Motor neuron (in vitro differentiated cells): ENCODE data around the gene MLLT10. TPM values are rescaled to one million over a fixed set of nuclear protein-coding genes. Genes with fewer than 3 reads are reported as not detected.
"Not testable (repeated sequence)": the region's sequence is repeated elsewhere in the genome, so short reads cannot be mapped to it uniquely, and the experiment has no call there.

Experiments
- ATAC-seq, 8 experiments: fragments of 200-7000 bp; cut with Tn5 transposase; replicated peaks in 6 of 8; 2 replicates each; pipeline ENCODE4 v1.8.0; 2021; ENCODE audit warnings: mild to moderate bottlenecking in 8 of 8, moderate library complexity in 8 of 8
- H3K27ac ChIP-seq, 2 donors: fragments of 250-450 bp; sonication (Bioruptor Pico); 2 replicates each; pipeline ENCODE4 v1.9.0; 2021; ENCODE audit warnings: antibody characterized with exemption in 2 of 2, mild to moderate bottlenecking in 2 of 2, moderate library complexity in 1 of 2
- H3K4me1 ChIP-seq, 2 donors: fragments of 250-450 bp; sonication (Bioruptor Pico); replicated peaks in 1 of 2; 2 replicates each; pipeline ENCODE4 v1.6.1; 2021; ENCODE audit warnings: antibody characterized with exemption in 2 of 2, mild to moderate bottlenecking in 2 of 2, moderate library complexity in 1 of 2
- H3K4me3 ChIP-seq, 5 donors: fragments of 250-450 bp; sonication (Bioruptor Pico); 2 replicates each; pipeline ENCODE4 v1.9.0; 2021; ENCODE audit warnings: antibody characterized with exemption in 5 of 5, mild to moderate bottlenecking in 5 of 5, moderate library complexity in 4 of 5
- WGBS, 10 experiments: fragments of 450-650 bp; shearing (Covaris generic); methylation state at CpG; one replicate each; pipeline ENCODE4 v1.0.0; 2022; 5-methylcytosine and 5-hydroxymethylcytosine counted together
- in situ Hi-C, 9 experiments: fragments of 400-800 bp; cut with MboI; loops; one replicate each; pipeline ENCODE4 v1.15.0; 2021; ENCODE audit warnings: low sequenced_read_pairs in 9 of 9, low pct_unique_long_range_greater_than_20kb in 2 of 9; ENCODE audit not compliant: unreplicated experiment in 9 of 9
- total RNA-seq, 8 experiments: library from RNA; unstranded; fragments of 300-600 nt; gene quantifications; 2 replicates each; pipeline versions ENCODE4 v1.2.3 to v1.2.4, GENCODE V29; 2022

Gene MLLT10
- total RNA-seq, 8 experiments from 2014 or later, result 19.0 to 59.6 (median 34.1) TPM

- ATAC-seq, H3K4me3 ChIP-seq, in situ Hi-C loops, H3K27ac ChIP-seq: not testable (repeated sequence)
- peaks cover 9 to 22% of the 10 kb centered on the region in 2 donors for H3K4me1 ChIP-seq
- WGBS, 10 experiments, result 83 to 100% (median 94%) methylated on average over 2 of the region's 3 CpGs; no CpG with 5 or more reads in 6 of the 10 experiments
These were observed 183.5 kb downstream of the MLLT10 start for GRCh38 chr10:21717437-21718054.

GRCh38 chr10:21719502-21719901 lies 185.5 kb downstream of the MLLT10 start:
- H3K27ac ChIP-seq, result no peak overlapping the region
- WGBS, 10 experiments, result 33 to 100% (median 67%) methylated on average over 1 of the region's 1 CpG; no CpG with 5 or more reads in 3 of the 10 experiments
- ATAC-seq, result no peak
- no peak overlapping the region for H3K4me3 ChIP-seq
- in situ Hi-C loops, result no loop called here
- peaks cover 16 to 33% of the 10 kb centered on the region in 2 donors for H3K4me1 ChIP-seq

GRCh38 chr10:21720090-21720489 lies 186.1 kb downstream of the MLLT10 start:
- in situ Hi-C loops, result no loop called here
- ATAC-seq, result peak in 5 of 8 experiments; percentile 14 to 82 (median 73)
- Histone ChIP-seq H3K27ac (no peak overlapping the region), H3K4me3 (no peak overlapping the region), H3K4me1 (peaks cover 22 to 34% of the 10 kb centered on the region in 2 donors)
- WGBS, 10 experiments, result 22 to 100% (median 45%) methylated on average over 1 to 3 of the region's 3 CpGs

GRCh38 chr10:21721000-21721665 lies 187.1 kb downstream of the MLLT10 start:
- Histone ChIP-seq H3K27ac (no peak overlapping the region), H3K4me3 (no peak overlapping the region), H3K4me1 (peaks cover 28% of the 10 kb centered on the region in 2 donors)
- WGBS, 10 experiments, result 62 to 100% (median 91%) methylated on average over 2 to 6 of the region's 6 CpGs
- ATAC-seq, result no peak
- in situ Hi-C loops, result no loop called here

- H3K4me1 ChIP-seq, result peaks cover 34 to 37% of the 10 kb centered on the region in 2 donors
- 83 to 100% (median 100%) methylated on average over 1 to 2 of the region's 2 CpGs for WGBS, 10 experiments
- no peak for ATAC-seq
- no peak overlapping the region for H3K4me3 ChIP-seq
- in situ Hi-C loops, result no loop called here
- no peak overlapping the region for H3K27ac ChIP-seq
These were observed 188.2 kb downstream of the MLLT10 start for GRCh38 chr10:21722209-21722608.

GRCh38 chr10:21724020-21724589 lies 190.1 kb downstream of the MLLT10 start:
- in situ Hi-C loops, result no loop called here
- Histone ChIP-seq H3K4me3 (no peak overlapping the region), H3K4me1 (peaks cover 41 to 47% of the 10 kb centered on the region in 2 donors), H3K27ac (peak overlapping the region; percentile 25 to 44)
- WGBS, 10 experiments, result 24 to 87% (median 68%) methylated on average over 1 to 7 of the region's 7 CpGs
- peak in 2 of 8 experiments; percentile 5 to 16 for ATAC-seq

GRCh38 chr10:21724687-21725367 lies 190.8 kb downstream of the MLLT10 start:
- in situ Hi-C loops, result loop anchor here in 2 of 9 experiments (25.0 kb wide), 2 partner anchors 188 to 438 kb away; partner anchors contain the start of genes MLLT10 (in 1 of the 2) and SKIDA1 (in 1 of the 2)
- Histone ChIP-seq H3K4me1 (peaks cover 41 to 47% of the 10 kb centered on the region in 2 donors), H3K4me3 (no peak overlapping the region), H3K27ac (peak overlapping the region; percentile 16 to 44)
- ATAC-seq, result peak; percentile 67 to 92 (median 78)
- 0 to 26% (median 10%) methylated on average over 1 to 4 of the region's 4 CpGs; no CpG with 5 or more reads in 1 of the 10 experiments for WGBS, 10 experiments

- peak; percentile 12 to 78 (median 58) for ATAC-seq
- in situ Hi-C loops, result loop anchor here in 2 of 9 experiments (25.0 kb wide), 2 partner anchors 189 to 439 kb away; partner anchors contain the start of genes MLLT10 (in 1 of the 2) and SKIDA1 (in 1 of the 2)
- peak overlapping the region in 1 of 2 donors; percentile 26 for H3K27ac ChIP-seq
- WGBS, 10 experiments, result 8 to 58% (median 22%) methylated on average over 2 to 3 of the region's 3 CpGs; no CpG with 5 or more reads in 3 of the 10 experiments
- H3K4me1 ChIP-seq, result peaks cover 30 to 37% of the 10 kb centered on the region in 2 donors
- no peak overlapping the region for H3K4me3 ChIP-seq
These were observed 192.7 kb downstream of the MLLT10 start for GRCh38 chr10:21726601-21727225.

- 29 to 87% (median 46%) methylated on average over 1 to 13 of the region's 13 CpGs for WGBS, 10 experiments
- no peak overlapping the region for H3K4me3 ChIP-seq
- in situ Hi-C loops, result loop anchor here in 2 of 9 experiments (25.0 kb wide), 2 partner anchors 190 to 440 kb away; partner anchors contain the start of genes MLLT10 (in 1 of the 2) and SKIDA1 (in 1 of the 2)
- peaks cover 30 to 37% of the 10 kb centered on the region in 2 donors for H3K4me1 ChIP-seq
- peak in 6 of 8 experiments; percentile 19 to 80 (median 53) for ATAC-seq
- H3K27ac ChIP-seq, result peak overlapping the region; percentile 35 to 63
These were observed 193.6 kb downstream of the MLLT10 start for GRCh38 chr10:21727452-21728168.

GRCh38 chr10:21728618-21729017 lies 194.6 kb downstream of the MLLT10 start:
- Histone ChIP-seq H3K4me3 (no peak overlapping the region), H3K27ac (no peak overlapping the region), H3K4me1 (peaks cover 27 to 37% of the 10 kb centered on the region in 2 donors)
- in situ Hi-C loops, result loop anchor here in 2 of 9 experiments (25.0 kb wide), 2 partner anchors 191 to 441 kb away; partner anchors contain the start of genes MLLT10 (in 1 of the 2) and SKIDA1 (in 1 of the 2)
- no peak for ATAC-seq
- WGBS, 10 experiments, result 84 to 100% (median 95%) methylated on average over 1 to 3 of the region's 3 CpGs; no CpG with 5 or more reads in 1 of the 10 experiments

- in situ Hi-C loops, result loop anchor here in 2 of 9 experiments (25.0 kb wide), 2 partner anchors 195 to 445 kb away; partner anchors contain the start of genes MLLT10 (in 1 of the 2) and SKIDA1 (in 1 of the 2)
- peaks cover 8 to 10% of the 10 kb centered on the region in 2 donors for H3K4me1 ChIP-seq
- ATAC-seq, result peak; percentile 48 to 99 (median 92)
- 0 to 67% (median 24%) methylated on average over 1 to 6 of the region's 10 CpGs for WGBS, 10 experiments
- no peak overlapping the region for H3K4me3 ChIP-seq
- no peak overlapping the region for H3K27ac ChIP-seq
These were observed 198.2 kb downstream of the MLLT10 start for GRCh38 chr10:21732067-21732772.
